ENCODE measurements around the gene FSTL4. TPM values are rescaled to one million over a fixed set of nuclear protein-coding genes. Genes with fewer than 3 reads are reported as not detected.

FSTL4 gene
- total RNA-seq, 2 donors from 2014 or later = 0.26 to 1.3 TPM

DNA sequence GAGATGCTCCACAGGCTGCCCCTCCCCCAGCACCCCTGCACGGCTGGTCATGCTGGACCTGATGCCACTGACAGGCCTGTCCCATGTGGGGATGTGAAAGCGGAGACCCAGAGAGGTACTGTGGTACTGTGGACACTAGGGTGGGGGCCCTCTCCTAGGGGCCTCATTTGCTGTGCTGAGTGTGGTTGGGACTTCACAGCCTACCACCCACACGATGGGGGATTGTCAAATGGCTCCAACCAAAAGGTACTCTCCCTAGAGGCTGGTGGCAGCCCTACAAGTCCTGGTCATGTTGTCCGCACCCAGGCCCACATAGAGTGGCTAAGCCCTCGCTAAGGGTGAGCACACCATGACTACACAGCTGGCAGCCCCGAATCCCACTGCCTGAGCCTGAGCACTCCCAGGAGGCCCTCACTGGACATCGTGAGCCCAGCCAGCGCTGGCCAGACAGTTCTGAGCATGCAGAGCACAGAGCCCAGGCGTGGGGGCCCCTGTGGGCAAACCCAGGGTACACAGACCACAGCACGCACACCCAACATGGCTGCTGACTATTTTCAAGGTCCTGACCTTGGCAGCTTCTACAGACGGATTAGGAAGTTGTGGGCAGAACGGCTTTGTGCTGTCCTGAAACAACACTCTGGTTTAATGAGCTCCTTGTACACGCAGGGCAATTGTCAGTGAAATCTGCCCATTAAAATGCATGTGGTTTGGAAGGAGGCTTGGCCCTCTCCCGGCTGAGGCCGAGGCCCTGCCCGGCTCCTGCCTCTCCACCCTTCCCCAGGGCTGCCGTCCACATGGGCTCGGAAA is 346.4 kb downstream of the FSTL4 start:
- H3K27ac ChIP-seq = no peak overlapping the region
- no peaks in the 10 kb centered on the region for H3K36me3 ChIP-seq (replicated peaks in 1 of 2; ENCODE audit: insufficient read depth in 1 of 2, low read depth in 2 of 2)
- DNase-seq (no peak), ATAC-seq (no peak)
- intact Hi-C loops (cut with DNase I) = no loop called here
- 66 to 72% methylated on average over 6 to 18 of the region's 18 CpGs for WGBS, 2 donors
- TF ChIP-seq CTCF (IDR thresholded peaks at IDR 0.05) = no peak
- no peaks in the 10 kb centered on the region for H3K9me3 ChIP-seq
- H3K4me3 ChIP-seq = no peak overlapping the region
- peaks cover 13% of the 10 kb centered on the region for H3K4me1 ChIP-seq
- no peaks in the 10 kb centered on the region for H3K27me3 ChIP-seq

DNA sequence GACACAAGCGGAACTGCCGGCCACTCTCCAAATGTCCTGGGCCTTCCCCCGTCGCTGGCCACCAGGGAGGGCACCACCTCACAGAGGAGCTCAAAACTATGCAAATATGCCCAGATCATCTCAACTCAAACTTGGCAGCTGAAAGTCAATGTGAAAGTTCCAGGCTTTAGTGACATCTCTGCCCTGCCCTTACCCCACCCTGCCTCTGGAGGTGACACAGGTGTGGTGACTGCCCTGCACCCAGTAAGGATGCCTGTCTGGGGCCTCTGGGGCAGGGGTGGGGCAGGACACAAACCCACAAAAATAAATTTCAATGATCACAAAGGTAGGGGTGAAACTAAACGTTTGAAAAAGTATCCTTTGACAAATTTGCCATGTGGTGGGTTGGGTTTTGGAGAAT is 347.1 kb downstream of the FSTL4 start:
- ATAC-seq (no peak), DNase-seq (no peak)
- no peaks in the 10 kb centered on the region for H3K36me3 ChIP-seq (replicated peaks in 1 of 2; ENCODE audit: insufficient read depth in 1 of 2, low read depth in 2 of 2)
- H3K27ac ChIP-seq = no peak overlapping the region
- intact Hi-C loops (cut with DNase I) = no loop called here
- no peak overlapping the region for H3K4me3 ChIP-seq
- WGBS, 2 donors = 64 to 80% methylated on average over 1 to 5 of the region's 5 CpGs
- H3K27me3 ChIP-seq = no peaks in the 10 kb centered on the region
- H3K4me1 ChIP-seq = peaks cover 13% of the 10 kb centered on the region
- no peaks in the 10 kb centered on the region for H3K9me3 ChIP-seq
- TF ChIP-seq CTCF (IDR thresholded peaks at IDR 0.05) = no peak
- no peak for TF ChIP-seq POLR2A (IDR thresholded peaks at IDR 0.05)

DNA sequence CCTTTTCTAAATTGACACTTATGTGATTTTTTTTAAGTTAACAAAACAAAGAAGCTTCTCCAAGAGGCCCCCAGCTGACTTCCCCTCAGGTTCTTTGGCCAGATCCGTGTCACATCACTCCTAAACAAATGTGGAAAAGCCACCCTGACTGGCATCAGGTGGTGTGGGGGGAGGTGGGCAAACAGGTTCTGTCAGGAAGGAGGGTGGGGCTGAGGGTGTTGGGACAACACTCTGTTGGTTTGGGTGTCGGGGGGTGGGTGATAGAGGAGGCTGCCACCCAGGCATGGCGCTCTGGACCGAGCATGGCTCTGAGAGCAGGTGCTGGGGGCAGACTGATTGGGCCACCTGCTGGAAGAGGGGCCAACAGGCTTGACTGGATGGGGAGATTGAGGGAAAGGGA is 349.7 kb downstream of the FSTL4 start:
- TF ChIP-seq CTCF (IDR thresholded peaks at IDR 0.05) = no peak
- ATAC-seq (no peak), DNase-seq (peak in 1 of 4 donors; percentile 25)
- Histone ChIP-seq H3K36me3 (replicated peaks in 1 of 2; ENCODE audit: insufficient read depth in 1 of 2, low read depth in 2 of 2) (no peaks in the 10 kb centered on the region), H3K4me3 (no peak overlapping the region), H3K27ac (no peak overlapping the region), H3K27me3 (no peaks in the 10 kb centered on the region), H3K9me3 (no peaks in the 10 kb centered on the region), H3K4me1 (peaks cover 13% of the 10 kb centered on the region)
- WGBS, 2 donors = 68 to 83% methylated on average over 4 of the region's 4 CpGs
- intact Hi-C loops (cut with DNase I) = no loop called here

DNA sequence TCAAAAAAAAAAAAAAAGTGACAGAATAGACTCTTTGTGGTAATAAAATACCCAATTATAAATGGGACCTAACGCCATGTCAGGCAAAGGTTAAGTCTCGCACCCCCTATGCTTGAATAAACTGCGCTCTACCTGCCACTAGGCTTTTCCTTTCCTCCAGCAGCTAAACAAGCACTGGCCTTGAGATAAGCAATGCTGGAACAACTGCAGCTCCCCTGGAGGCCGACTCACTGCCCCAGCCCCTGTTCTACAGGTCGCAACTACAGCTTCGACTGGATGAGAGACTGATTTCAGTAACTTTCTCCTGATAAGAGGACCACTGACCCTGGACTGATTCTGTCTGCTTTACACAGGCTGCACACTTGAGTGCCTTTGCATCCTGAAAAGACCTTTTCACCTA is 350.3 kb downstream of the FSTL4 start:
- H3K27me3 ChIP-seq = no peaks in the 10 kb centered on the region
- H3K27ac ChIP-seq = no peak overlapping the region
- H3K36me3 ChIP-seq (replicated peaks in 1 of 2; ENCODE audit: insufficient read depth in 1 of 2, low read depth in 2 of 2) = no peaks in the 10 kb centered on the region
- H3K4me1 ChIP-seq = peaks cover 13% of the 10 kb centered on the region
- H3K9me3 ChIP-seq = no peaks in the 10 kb centered on the region
- TF ChIP-seq CTCF (IDR thresholded peaks at IDR 0.05) = peak in 5 of 7 experiments; percentile 21 to 54 (median 41)
- TF ChIP-seq POLR2A (IDR thresholded peaks at IDR 0.05) = no peak
- ATAC-seq (peak; percentile 70), DNase-seq (peak; percentile 41 to 65 (median 52))
- 19 to 33% methylated on average over 6 of the region's 6 CpGs for WGBS, 2 donors
- intact Hi-C loops (cut with DNase I) = no loop called here
- H3K4me3 ChIP-seq = no peak overlapping the region

- ATAC-seq = no peak
- no peak for DNase-seq
- TF ChIP-seq POLR2A (IDR thresholded peaks at IDR 0.05) (no peak), CTCF (IDR thresholded peaks at IDR 0.05) (no peak)
- Histone ChIP-seq H3K36me3 (replicated peaks in 1 of 2; ENCODE audit: insufficient read depth in 1 of 2, low read depth in 2 of 2) (no peaks in the 10 kb centered on the region), H3K4me1 (peaks cover 13% of the 10 kb centered on the region), H3K9me3 (no peaks in the 10 kb centered on the region), H3K27ac (no peak overlapping the region), H3K4me3 (no peak overlapping the region), H3K27me3 (no peaks in the 10 kb centered on the region)
- 71 to 82% methylated on average over 3 of the region's 3 CpGs for WGBS, 2 donors
- intact Hi-C loops (cut with DNase I) = no loop called here
Measured at GRCh38 chr5:133260715-133261114, 351.6 kb downstream of the FSTL4 start.

All from body of pancreas (tissue), 4 donors.